ENCODE measurements around the gene ZBED1. TPM values are rescaled to one million over a fixed set of nuclear protein-coding genes. Genes with fewer than 3 reads are reported as not detected.

The ZBED1 gene
- total and polyA plus RNA-seq, 9 of the 15 experiments (the other 6 are each of a cell fraction or from before 2014, with no cell fraction given) = 0.61 to 27.6 (median 13.9) TPM

DNA sequence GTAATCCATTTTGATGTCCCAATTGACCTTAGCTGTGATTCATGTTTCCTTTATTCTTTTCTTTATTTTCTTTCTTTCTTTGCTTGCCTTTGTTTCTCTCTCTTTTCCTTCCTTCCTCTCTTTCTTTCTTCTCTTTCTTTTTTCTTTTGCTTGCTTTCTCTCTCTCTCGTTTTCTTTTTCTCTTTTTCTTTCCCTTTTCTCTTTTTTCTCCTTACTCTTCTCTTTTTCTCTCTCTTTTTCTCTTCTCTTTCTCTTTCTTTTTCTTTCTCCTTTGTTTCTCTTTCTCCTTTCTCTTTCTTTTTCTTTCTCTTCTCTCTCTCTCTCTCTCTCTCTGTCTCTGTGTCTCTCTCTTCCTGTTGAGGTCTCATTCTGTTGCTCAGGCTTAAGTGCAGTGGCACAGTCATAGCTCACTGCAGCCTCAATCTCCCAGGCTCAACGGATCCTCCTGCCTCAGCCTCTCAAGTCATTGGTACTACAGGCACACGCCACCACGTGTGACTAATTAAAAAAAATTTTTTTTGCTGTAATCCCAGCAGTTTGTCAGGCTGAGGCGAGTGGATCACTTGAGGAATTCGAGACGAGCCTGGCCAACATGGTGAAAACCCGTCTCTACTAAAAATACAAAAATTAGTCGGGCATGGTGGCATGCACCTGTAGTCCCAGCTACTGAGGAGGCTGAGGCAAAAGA lies 8.0 kb upstream of the ZBED1 start:
- 0% methylated on average over 4 of the region's 9 CpGs for WGBS (ENCODE audit: insufficient coverage, low coverage, missing lambda C conversion rate)
- in situ Hi-C loops (cut with MboI) = no loop called here

More for the DNA sequence above, 8.0 kb upstream of the ZBED1 start:
- POLR2A ChIA-PET = no interaction called here
- CTCF ChIA-PET (ENCODE audit: low intra/inter-chr PET ratio) = no interaction called here
- no peaks in the 10 kb centered on the region for H4K20me1 ChIP-seq (replicated peaks; ENCODE audit: control insufficient read depth, insufficient read depth, low read length)
- FAIRE-seq (no peak), DNase-seq (ENCODE audit: extremely low read depth in 1 of 4, low spot score in 3 of 4) (no peak), ATAC-seq (no peak)
- no peaks in the 10 kb centered on the region for H3K9me3 ChIP-seq (replicated peaks; ENCODE audit: control insufficient read depth, insufficient read depth, low read depth, low read length)
- H3K27ac ChIP-seq (ENCODE audit: extremely low read depth, low read depth, low read length) = no peak overlapping the region
- no peaks in the 10 kb centered on the region for H3K79me2 ChIP-seq (ENCODE audit: control insufficient read depth, insufficient read depth, low read length)
- BruUV-seq (replicated peaks) = no TSS peak
- intact Hi-C loops (cut with micrococcal nuclease) = no loop called here
- peaks cover 0 to 2% of the 10 kb centered on the region in 2 experiments; a peak in 2 of 5 replicates for H3K4me1 ChIP-seq (replicated peaks in 1 of 2; ENCODE audit: control insufficient read depth in 2 of 2, insufficient read depth in 2 of 2, low read length in 2 of 2)
- H3K9ac ChIP-seq (ENCODE audit: insufficient read depth in 1 of 2, low read depth in 2 of 2, low read length in 2 of 2) = no peak overlapping the region
- H3K4me2 ChIP-seq (ENCODE audit: insufficient read depth, low read length) = no peak overlapping the region
- H3K9me1 ChIP-seq (ENCODE audit: control insufficient read depth, insufficient read depth, low read length) = no peaks in the 10 kb centered on the region
- TF ChIP-seq BHLHE40 (IDR thresholded peaks at IDR 0.05; ENCODE audit: low read length) (no peak), ZNF512 (tag; IDR thresholded peaks at IDR 0.05) (peak; percentile 95), RBM39 (optimal IDR thresholded peaks at IDR 0.05; ENCODE audit: low read depth, low read length) (no peak)
- TF ChIP-seq, protein P1, sequence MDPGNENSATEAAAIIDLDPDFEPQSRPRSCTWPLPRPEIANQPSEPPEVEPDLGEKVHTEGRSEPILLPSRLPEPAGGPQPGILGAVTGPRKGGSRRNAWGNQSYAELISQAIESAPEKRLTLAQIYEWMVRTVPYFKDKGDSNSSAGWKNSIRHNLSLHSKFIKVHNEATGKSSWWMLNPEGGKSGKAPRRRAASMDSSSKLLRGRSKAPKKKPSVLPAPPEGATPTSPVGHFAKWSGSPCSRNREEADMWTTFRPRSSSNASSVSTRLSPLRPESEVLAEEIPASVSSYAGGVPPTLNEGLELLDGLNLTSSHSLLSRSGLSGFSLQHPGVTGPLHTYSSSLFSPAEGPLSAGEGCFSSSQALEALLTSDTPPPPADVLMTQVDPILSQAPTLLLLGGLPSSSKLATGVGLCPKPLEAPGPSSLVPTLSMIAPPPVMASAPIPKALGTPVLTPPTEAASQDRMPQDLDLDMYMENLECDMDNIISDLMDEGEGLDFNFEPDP (CRISPR knock-in tag; IDR thresholded peaks at IDR 0.05) = no peak
- no peak overlapping the region for H2AFZ ChIP-seq (ENCODE audit: low read depth, low read length)
- H3K27me3 ChIP-seq (ENCODE audit: control insufficient read depth in 2 of 2, insufficient read depth in 2 of 2, low read length in 2 of 2) = no peaks in the 10 kb centered on the region; a peak in 2 of 5 replicates
- no peaks in the 10 kb centered on the region for H3K36me3 ChIP-seq (ENCODE audit: control insufficient read depth, insufficient read depth, low read length)
- H3K4me3 ChIP-seq = no peak overlapping the region
